Measurements from ENCODE around the gene IGSF9.

DNA sequence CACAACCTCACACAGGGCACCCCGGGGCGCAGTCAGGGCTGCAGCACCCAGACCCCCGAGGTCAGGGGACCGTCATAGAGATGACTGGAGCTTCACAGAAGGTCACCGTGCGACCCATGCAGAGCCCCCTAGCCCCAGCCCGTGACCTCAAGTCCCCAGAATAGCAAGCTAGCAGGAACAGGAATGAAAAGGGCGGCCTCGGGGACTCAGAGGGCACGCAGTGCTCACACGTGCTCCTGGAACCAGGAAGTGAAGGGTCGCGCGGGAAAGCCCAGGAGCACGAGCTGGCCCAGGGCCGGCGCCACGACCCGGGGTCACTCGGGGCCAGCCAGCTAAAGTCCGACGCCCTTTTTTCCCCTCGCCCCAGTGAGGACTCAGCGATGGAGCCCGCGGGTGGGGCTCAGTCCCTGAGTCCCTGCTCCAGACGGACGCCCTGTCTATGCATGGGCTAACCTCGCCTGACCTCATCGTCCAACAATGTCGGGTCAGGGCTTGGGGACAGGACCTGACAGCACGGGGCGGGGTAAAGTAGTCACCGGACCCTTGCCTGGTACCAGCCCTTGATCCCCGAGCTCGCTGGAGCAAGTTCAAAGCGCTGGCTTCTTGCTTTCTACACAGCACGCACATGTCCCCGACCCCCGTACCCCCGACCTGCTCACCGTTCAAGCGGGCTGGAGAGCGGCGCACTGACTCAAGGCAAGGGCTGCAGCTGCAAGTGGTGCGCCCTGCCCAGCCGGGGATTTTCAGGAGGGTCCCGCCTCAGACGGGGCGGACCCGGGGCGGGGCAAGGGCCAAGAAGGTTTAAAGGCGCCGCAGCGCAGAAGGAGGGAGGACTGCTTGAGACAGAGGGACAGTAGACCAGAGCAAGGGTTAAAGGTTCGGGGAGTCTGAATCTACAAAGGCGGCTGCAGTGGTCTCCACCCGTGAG is 20.4 kb downstream of the IGSF9 start, which contains the start of gene TAGLN2:
- TF ChIP-seq, protein P1, sequence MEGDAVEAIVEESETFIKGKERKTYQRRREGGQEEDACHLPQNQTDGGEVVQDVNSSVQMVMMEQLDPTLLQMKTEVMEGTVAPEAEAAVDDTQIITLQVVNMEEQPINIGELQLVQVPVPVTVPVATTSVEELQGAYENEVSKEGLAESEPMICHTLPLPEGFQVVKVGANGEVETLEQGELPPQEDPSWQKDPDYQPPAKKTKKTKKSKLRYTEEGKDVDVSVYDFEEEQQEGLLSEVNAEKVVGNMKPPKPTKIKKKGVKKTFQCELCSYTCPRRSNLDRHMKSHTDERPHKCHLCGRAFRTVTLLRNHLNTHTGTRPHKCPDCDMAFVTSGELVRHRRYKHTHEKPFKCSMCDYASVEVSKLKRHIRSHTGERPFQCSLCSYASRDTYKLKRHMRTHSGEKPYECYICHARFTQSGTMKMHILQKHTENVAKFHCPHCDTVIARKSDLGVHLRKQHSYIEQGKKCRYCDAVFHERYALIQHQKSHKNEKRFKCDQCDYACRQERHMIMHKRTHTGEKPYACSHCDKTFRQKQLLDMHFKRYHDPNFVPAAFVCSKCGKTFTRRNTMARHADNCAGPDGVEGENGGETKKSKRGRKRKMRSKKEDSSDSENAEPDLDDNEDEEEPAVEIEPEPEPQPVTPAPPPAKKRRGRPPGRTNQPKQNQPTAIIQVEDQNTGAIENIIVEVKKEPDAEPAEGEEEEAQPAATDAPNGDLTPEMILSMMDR (conservative IDR thresholded peaks at IDR 0.05; ENCODE audit: low read depth, low read length) = no peak
- TF ChIP-seq EZH2 (IDR thresholded peaks at IDR 0.05; ENCODE audit: low read length, unreplicated experiment) = no peak

All from PC-3 (cell line).